Endothelial cell of umbilical vein (primary cell): ENCODE data around the gene TBCD. TPM values are rescaled to one million over a fixed set of nuclear protein-coding genes. Genes with fewer than 3 reads are reported as not detected.
A peak's percentile ranks its signal among the peaks of the same experiment; 100 is the strongest.

Source experiments
- BruUV-seq: library from RNA; stranded (reverse); fragments of 400-500 nt; replicated peaks from 2 replicates; lab custom pipeline; 2021; lab: Mats Ljungman, UMichigan
- CTCF ChIA-PET: fragments of 300-600, 350-600 bp; sonication (Branson Sonifier 250); formaldehyde crosslinking; loops from one replicate; lab custom pipeline; 2021; ENCODE audit warnings: antibody characterized with exemption, inconsistent platforms; lab: Charles Lee
- POLR2A ChIA-PET: fragments of 300-600, 350-600 bp; sonication (Branson Sonifier 250); formaldehyde crosslinking; loops from one replicate; lab custom pipeline; 2021; ENCODE audit warnings: antibody characterized with exemption, inconsistent platforms; lab: Charles Lee
- DNase-seq: peaks from one replicate; pipeline ENCODE4 v3.0.0-alpha.2; 2011; ENCODE audit warnings: low read depth, low spot score
- FAIRE-seq: peaks from 2 replicates; lab custom pipeline; 2011; peaks lifted over from hg19 to GRCh38; lab: Jason Lieb, UNC
- H2AFZ ChIP-seq: 2 replicates; pipeline ENCODE4 v1.6.0; 2012; ENCODE audit warnings: low read depth, low read length, control low read depth, inconsistent platforms
- H3K27ac ChIP-seq: 2 replicates; pipeline ENCODE4 v1.5.1; 2011; ENCODE audit warnings: low read depth, mild to moderate bottlenecking, control low read depth, low read length, moderate library complexity; ENCODE audit not compliant: insufficient read depth
- H3K27me3 ChIP-seq, 2 experiments: 2 replicates each; pipeline versions ENCODE4 v1.6.0 to v1.6.1; 2011; ENCODE audit warnings: low read length in 2 of 2, mixed read lengths in 1 of 2; ENCODE audit not compliant: control insufficient read depth in 2 of 2, insufficient read depth in 2 of 2
- H3K36me3 ChIP-seq, 2 experiments: 2 replicates in 1 of 2; 3 replicates in 1 of 2; pipeline ENCODE4 v1.5.1; 2011; ENCODE audit warnings: low read length in 2 of 2, mild to moderate bottlenecking in 1 of 2, moderate library complexity in 1 of 2; ENCODE audit not compliant: control insufficient read depth in 2 of 2, insufficient read depth in 2 of 2; ENCODE audit errors: extremely low read depth in 1 of 2
- H3K4me1 ChIP-seq: 3 replicates; pipeline ENCODE4 v1.5.1; 2011; ENCODE audit warnings: mild to moderate bottlenecking, low read length; ENCODE audit not compliant: control insufficient read depth, insufficient read depth; ENCODE audit errors: extremely low read depth
- H3K4me2 ChIP-seq: 2 replicates; pipeline ENCODE4 v1.6.1; 2011; ENCODE audit warnings: low read length, control low read depth, mixed read lengths; ENCODE audit not compliant: insufficient read depth
- H3K4me3 ChIP-seq, 3 experiments: fragments of 200-600 bp in 1 of 3; sonication (generic), shearing (Covaris generic) in 1 of 3; replicated peaks in 1 of 3; 2 replicates each; pipeline ENCODE4 v1.5.1; 2011 to 2016; ENCODE audit warnings: control low read depth in 3 of 3, low read length in 3 of 3, mild to moderate bottlenecking in 2 of 3, inconsistent platforms in 1 of 3, low read depth in 1 of 3, moderate library complexity in 1 of 3; ENCODE audit not compliant: insufficient read depth in 1 of 3
- H3K79me2 ChIP-seq: 2 replicates; pipeline ENCODE4 v1.6.0; 2012; ENCODE audit warnings: low read length, inconsistent platforms; ENCODE audit not compliant: control insufficient read depth, insufficient read depth
- H3K9ac ChIP-seq: replicated peaks from 2 replicates; pipeline ENCODE3; 2011; ENCODE audit warnings: low read length, control low read depth; ENCODE audit not compliant: insufficient read depth; ENCODE audit errors: extremely low read depth
- H3K9me1 ChIP-seq: replicated peaks from 3 replicates; pipeline ENCODE4 v1.6.0; 2011; ENCODE audit warnings: mild to moderate bottlenecking, low read length; ENCODE audit not compliant: control insufficient read depth, insufficient read depth; ENCODE audit errors: extremely low read depth
- H3K9me3 ChIP-seq: replicated peaks from 2 replicates; pipeline ENCODE4 v1.5.1; 2012; ENCODE audit warnings: low read length, inconsistent platforms; ENCODE audit not compliant: control insufficient read depth, insufficient read depth
- H4K20me1 ChIP-seq: replicated peaks from 2 replicates; pipeline ENCODE3; 2011; ENCODE audit warnings: mild to moderate bottlenecking, low read length; ENCODE audit not compliant: control insufficient read depth, insufficient read depth; ENCODE audit errors: extremely low read depth
- EZH2 ChIP-seq: IDR thresholded peaks from 2 replicates; pipeline ENCODE4 v1.6.1; 2012; ENCODE audit warnings: borderline replicate concordance, low read depth, mild to moderate bottlenecking, moderate library complexity, low read length, inconsistent platforms; ENCODE audit not compliant: severe bottlenecking
- FOS ChIP-seq: IDR thresholded peaks from 2 replicates; pipeline ENCODE4 v1.6.1; 2011; ENCODE audit warnings: mild to moderate bottlenecking, low read length, moderate library complexity, borderline replicate concordance; ENCODE audit not compliant: insufficient read depth
- GATA2 ChIP-seq: IDR thresholded peaks from 2 replicates; pipeline ENCODE4 v1.7.0; 2011; ENCODE audit warnings: low read depth, mild to moderate bottlenecking, moderate library complexity, mixed read lengths, low read length; ENCODE audit not compliant: insufficient read length, insufficient read depth
- JUN ChIP-seq: IDR thresholded peaks from 2 replicates; pipeline ENCODE4 v1.6.1; 2011; ENCODE audit warnings: borderline replicate concordance, low read depth; ENCODE audit not compliant: insufficient read length, insufficient read depth
- MYC ChIP-seq: IDR thresholded peaks from one replicate; pipeline ENCODE4 v1.6.1; 2011; ENCODE audit warnings: mild to moderate bottlenecking, low read depth, low read length
- POLR2A ChIP-seq: IDR thresholded peaks from 2 replicates; pipeline ENCODE4 v1.6.1; 2012; ENCODE audit warnings: low read depth, mild to moderate bottlenecking, control low read depth, low read length
- POLR2AphosphoS5 ChIP-seq: IDR thresholded peaks from 2 replicates; pipeline ENCODE4 v1.6.1; 2012; ENCODE audit warnings: low read depth, mild to moderate bottlenecking, control low read depth, low read length, moderate library complexity; ENCODE audit not compliant: insufficient read depth
- dilution Hi-C: fragments of 300-500 bp; cut with MboI; formaldehyde crosslinking; loops from one replicate; pipeline ENCODE4 v1.15.0; 2019; ENCODE audit warnings: low sequenced_read_pairs; ENCODE audit not compliant: extremely low pct_ligation_motif_present
- intact Hi-C: fragments of 100-400 bp; cut with micrococcal nuclease; formaldehyde crosslinking; loops from one replicate; pipeline ENCODE4 v1.10.0; 2022
- polyA plus RNA-seq, 4 experiments: library from polyadenylated mRNA; depleted of rRNA in 3 of 4; stranded (reverse) in 3 of 4; unstranded in 1 of 4; fragments of >200 nt; gene quantifications; 2 replicates each; pipeline versions ENCODE4 v1.2.1 to v1.2.3, GENCODE V29; 2011 to 2012; ENCODE audit warnings: missing spikeins in 1 of 4
- total RNA-seq: library from RNA; stranded (reverse); gene quantifications from 2 replicates; pipeline ENCODE4 v1.2.3, GENCODE V29; 2021
- TF ChIP-seq, protein P1 (sequence below): IDR thresholded peaks from 2 replicates; pipeline ENCODE4 v1.6.1; 2011; ENCODE audit not compliant: insufficient read depth, insufficient read length
- TF ChIP-seq, protein P2 (sequence below), 2 donors: IDR thresholded peaks; 1 replicate in 1 of 2; 2 replicates in 1 of 2; pipeline ENCODE4 v1.5.1; 2011; ENCODE audit warnings: low read length in 2 of 2, mild to moderate bottlenecking in 2 of 2, moderate library complexity in 2 of 2, control low read depth in 1 of 2, inconsistent platforms in 1 of 2, low read depth in 1 of 2; ENCODE audit not compliant: insufficient read depth in 1 of 2; ENCODE audit errors: extremely low read depth in 1 of 2

TBCD gene
- total and polyA plus RNA-seq, 2 donors (not counting 3 experiments of a cell fraction or from before 2014, with no cell fraction given) = 121 to 145 TPM

GRCh38 chr17:82884341-82884969, 132.6 kb downstream of the TBCD start:
- no peak overlapping the region for H2AFZ ChIP-seq
- no TSS peak for BruUV-seq
- H3K27me3 ChIP-seq = no peaks in the 10 kb centered on the region
- DNase-seq (no peak), FAIRE-seq (no peak)
- H3K9ac ChIP-seq = no peak overlapping the region
- H3K79me2 ChIP-seq = peaks cover 53% of the 10 kb centered on the region
- H3K36me3 ChIP-seq = peaks cover 2 to 3% of the 10 kb centered on the region in 2 experiments
- TF ChIP-seq, protein P1, sequence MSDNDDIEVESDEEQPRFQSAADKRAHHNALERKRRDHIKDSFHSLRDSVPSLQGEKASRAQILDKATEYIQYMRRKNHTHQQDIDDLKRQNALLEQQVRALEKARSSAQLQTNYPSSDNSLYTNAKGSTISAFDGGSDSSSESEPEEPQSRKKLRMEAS = no peak
- no peak for TF ChIP-seq GATA2
- TF ChIP-seq POLR2AphosphoS5 = no peak
- POLR2A ChIA-PET = interaction anchor here (0.8 kb wide), 1 partner anchor 40 kb away, joined by 4 read pairs; no protein-coding TSS in a partner anchor
- intact Hi-C loops (no loop called here), dilution Hi-C loops (no loop called here)
- H3K27ac ChIP-seq = peak overlapping the region; percentile 55
- H3K9me1 ChIP-seq = no peaks in the 10 kb centered on the region
- no peak overlapping the region for H3K4me2 ChIP-seq
- H3K4me3 ChIP-seq = no peak overlapping the region
- H3K4me1 ChIP-seq = peaks cover 14% of the 10 kb centered on the region
- no peaks in the 10 kb centered on the region for H4K20me1 ChIP-seq
- CTCF ChIA-PET = interaction anchor here (1.1 to 3.4 kb wide), 7 partner anchors 9 to 103 kb away, joined by 3 to 34 read pairs (median 10); no protein-coding TSS in a partner anchor
- no peaks in the 10 kb centered on the region for H3K9me3 ChIP-seq

DNA sequence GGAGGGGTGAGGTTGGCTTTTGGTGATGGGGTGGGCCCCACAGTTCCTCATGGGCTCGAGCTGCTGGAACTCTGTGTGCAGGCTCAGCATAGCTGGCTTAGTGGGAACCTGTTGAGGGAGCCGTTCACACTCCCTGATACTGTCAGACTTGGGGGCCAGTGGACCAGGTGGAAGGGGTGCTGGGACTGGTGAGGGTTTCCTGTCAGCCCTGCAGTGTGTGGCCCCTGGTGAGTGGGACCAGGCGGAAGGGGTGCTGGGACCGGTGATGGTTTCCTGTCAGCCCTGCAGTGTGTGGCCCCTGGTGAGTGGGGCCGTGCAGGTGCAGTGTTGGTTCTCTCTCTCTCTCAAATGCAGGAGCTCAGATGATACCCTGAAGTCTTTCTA, 133.1 kb downstream of the TBCD start:
- BruUV-seq = no TSS peak
- Histone ChIP-seq H3K27me3 (no peaks in the 10 kb centered on the region), H3K36me3 (peaks cover 2 to 4% of the 10 kb centered on the region in 2 experiments), H2AFZ (no peak overlapping the region), H3K4me2 (no peak overlapping the region), H3K9me3 (no peaks in the 10 kb centered on the region), H3K9ac (no peak overlapping the region), H3K27ac (peak overlapping the region; percentile 55), H3K4me1 (peaks cover 14% of the 10 kb centered on the region), H3K4me3 (no peak overlapping the region), H3K9me1 (no peaks in the 10 kb centered on the region), H4K20me1 (no peaks in the 10 kb centered on the region), H3K79me2 (peaks cover 48% of the 10 kb centered on the region)
- CTCF ChIA-PET = interaction anchor here (1.1 to 3.4 kb wide), 8 partner anchors 9 to 103 kb away, joined by 3 to 34 read pairs (median 10); no protein-coding TSS in a partner anchor
- intact Hi-C loops (loop anchor here (1.0 kb wide), 1 partner anchor 9 kb away; no protein-coding TSS in a partner anchor), dilution Hi-C loops (no loop called here)
- POLR2A ChIA-PET = interaction anchor here (0.8 kb wide), 1 partner anchor 40 kb away, joined by 4 read pairs; no protein-coding TSS in a partner anchor
- DNase-seq (no peak), FAIRE-seq (no peak)
- TF ChIP-seq FOS = no peak
- no peak for TF ChIP-seq GATA2
- TF ChIP-seq, protein P1 = no peak
- TF ChIP-seq JUN = no peak
- TF ChIP-seq POLR2A = no peak
- TF ChIP-seq MYC = no peak
- TF ChIP-seq, protein P2, sequence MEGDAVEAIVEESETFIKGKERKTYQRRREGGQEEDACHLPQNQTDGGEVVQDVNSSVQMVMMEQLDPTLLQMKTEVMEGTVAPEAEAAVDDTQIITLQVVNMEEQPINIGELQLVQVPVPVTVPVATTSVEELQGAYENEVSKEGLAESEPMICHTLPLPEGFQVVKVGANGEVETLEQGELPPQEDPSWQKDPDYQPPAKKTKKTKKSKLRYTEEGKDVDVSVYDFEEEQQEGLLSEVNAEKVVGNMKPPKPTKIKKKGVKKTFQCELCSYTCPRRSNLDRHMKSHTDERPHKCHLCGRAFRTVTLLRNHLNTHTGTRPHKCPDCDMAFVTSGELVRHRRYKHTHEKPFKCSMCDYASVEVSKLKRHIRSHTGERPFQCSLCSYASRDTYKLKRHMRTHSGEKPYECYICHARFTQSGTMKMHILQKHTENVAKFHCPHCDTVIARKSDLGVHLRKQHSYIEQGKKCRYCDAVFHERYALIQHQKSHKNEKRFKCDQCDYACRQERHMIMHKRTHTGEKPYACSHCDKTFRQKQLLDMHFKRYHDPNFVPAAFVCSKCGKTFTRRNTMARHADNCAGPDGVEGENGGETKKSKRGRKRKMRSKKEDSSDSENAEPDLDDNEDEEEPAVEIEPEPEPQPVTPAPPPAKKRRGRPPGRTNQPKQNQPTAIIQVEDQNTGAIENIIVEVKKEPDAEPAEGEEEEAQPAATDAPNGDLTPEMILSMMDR (IDR thresholded peaks at IDR 0.05; ENCODE audit: extremely low read depth in 1 of 2, insufficient read depth in 1 of 2, low read depth in 1 of 2, low read length in 2 of 2) = no peak
- TF ChIP-seq POLR2AphosphoS5 = no peak
- no peak for TF ChIP-seq EZH2
